KMS-11 (cell line): Measurements from ENCODE around the gene COA5.

Source experiments
- H2AFZ ChIP-seq: fragments of 200-600 bp; sonication (generic); 2 replicates; pipeline ENCODE4 v1.6.1; 2016; ENCODE audit warnings: antibody characterized with exemption, mixed run types, low read depth
- H3K27ac ChIP-seq: fragments of 200-600 bp; sonication (generic); 2 replicates; pipeline ENCODE4 v1.6.1; 2016; ENCODE audit warnings: mild to moderate bottlenecking, mixed run types
- H3K27me3 ChIP-seq: fragments of 200-600 bp; sonication (generic); 2 replicates; pipeline ENCODE4 v1.6.1; 2017; ENCODE audit warnings: mild to moderate bottlenecking, low read depth, mixed run types, moderate library complexity; ENCODE audit not compliant: insufficient read depth
- H3K36me3 ChIP-seq: fragments of 200-600 bp; sonication (generic); 2 replicates; pipeline ENCODE4 v1.6.1; 2017; ENCODE audit warnings: mild to moderate bottlenecking, mixed run types; ENCODE audit not compliant: insufficient read depth
- H3K4me1 ChIP-seq: fragments of 200-600 bp; sonication (generic); 2 replicates; pipeline ENCODE4 v1.6.1; 2016; ENCODE audit warnings: mild to moderate bottlenecking, low read depth, mixed run types; ENCODE audit not compliant: poor library complexity, severe bottlenecking
- H3K4me2 ChIP-seq: fragments of 200-600 bp; sonication (generic); 2 replicates; pipeline ENCODE4 v1.7.0; 2016; ENCODE audit warnings: mild to moderate bottlenecking, mixed run types
- H3K4me3 ChIP-seq: fragments of 200-600 bp; sonication (generic); IDR thresholded peaks from 2 replicates; pipeline ENCODE4 v1.6.1; 2017; ENCODE audit warnings: low read depth, low read length, mixed read lengths; ENCODE audit not compliant: insufficient read depth
- H3K79me2 ChIP-seq: fragments of 200-600 bp; sonication (generic); 2 replicates; pipeline ENCODE4 v1.6.1; 2016; ENCODE audit warnings: low read depth, mixed run types; ENCODE audit not compliant: insufficient read depth
- H3K9ac ChIP-seq: fragments of 200-600 bp; sonication (generic); 2 replicates; pipeline ENCODE4 v1.6.1; 2016; ENCODE audit warnings: mild to moderate bottlenecking, mixed run types
- H4K20me1 ChIP-seq: fragments of 200-600 bp; sonication (generic); 2 replicates; pipeline ENCODE4 v1.6.1; 2016; ENCODE audit warnings: mild to moderate bottlenecking, mixed run types; ENCODE audit not compliant: insufficient read depth
- CTCF ChIP-seq: fragments of 200-600 bp; sonication (generic); conservative IDR thresholded peaks from 2 replicates; pipeline ENCODE4 v1.6.1; 2017; ENCODE audit warnings: low read depth, mild to moderate bottlenecking, antibody characterized with exemption, low read length, moderate library complexity, mixed read lengths

The COA5 gene

GRCh38 chr2:98569197-98569793 is 39.0 kb downstream of the COA5 start:
- Histone ChIP-seq H3K79me2 (no peaks in the 10 kb centered on the region), H3K9ac (no peak overlapping the region), H3K36me3 (no peaks in the 10 kb centered on the region), H3K4me2 (no peak overlapping the region), H3K27ac (no peak overlapping the region), H2AFZ (no peak overlapping the region), H3K4me1 (no peaks in the 10 kb centered on the region), H3K27me3 (no peaks in the 10 kb centered on the region), H4K20me1 (no peaks in the 10 kb centered on the region), H3K4me3 (no peak overlapping the region)
- peak; percentile 93 for TF ChIP-seq CTCF

GRCh38 chr2:98568161-98568956 is 40.0 kb downstream of the COA5 start:
- Histone ChIP-seq H3K27ac (no peak overlapping the region), H3K9ac (no peak overlapping the region), H2AFZ (no peak overlapping the region), H3K4me1 (no peaks in the 10 kb centered on the region), H3K79me2 (no peaks in the 10 kb centered on the region), H3K36me3 (no peaks in the 10 kb centered on the region), H3K4me3 (no peak overlapping the region), H4K20me1 (no peaks in the 10 kb centered on the region), H3K27me3 (no peaks in the 10 kb centered on the region), H3K4me2 (no peak overlapping the region)
- TF ChIP-seq CTCF, result no peak

- H3K27ac ChIP-seq, result no peak overlapping the region
- no peaks in the 10 kb centered on the region for H3K79me2 ChIP-seq
- H4K20me1 ChIP-seq, result no peaks in the 10 kb centered on the region
- no peaks in the 10 kb centered on the region for H3K36me3 ChIP-seq
- TF ChIP-seq CTCF, result no peak
- H3K4me2 ChIP-seq, result no peak overlapping the region
- H3K4me1 ChIP-seq, result no peaks in the 10 kb centered on the region
- H3K4me3 ChIP-seq, result no peak overlapping the region
- no peak overlapping the region for H3K9ac ChIP-seq
- no peaks in the 10 kb centered on the region for H3K27me3 ChIP-seq
- no peak overlapping the region for H2AFZ ChIP-seq
These were observed 42.4 kb downstream of the COA5 start for GRCh38 chr2:98565941-98566340.

GRCh38 chr2:98565286-98565860 is 42.9 kb downstream of the COA5 start:
- H3K79me2 ChIP-seq, result no peaks in the 10 kb centered on the region
- TF ChIP-seq CTCF, result no peak
- no peaks in the 10 kb centered on the region for H3K36me3 ChIP-seq
- no peak overlapping the region for H3K4me3 ChIP-seq
- H3K4me1 ChIP-seq, result no peaks in the 10 kb centered on the region
- no peaks in the 10 kb centered on the region for H3K27me3 ChIP-seq
- no peak overlapping the region for H2AFZ ChIP-seq
- H3K27ac ChIP-seq, result no peak overlapping the region
- no peaks in the 10 kb centered on the region for H4K20me1 ChIP-seq
- no peak overlapping the region for H3K4me2 ChIP-seq
- H3K9ac ChIP-seq, result no peak overlapping the region
